ENCODE data around the gene WDR46. TPM values are rescaled to one million over a fixed set of nuclear protein-coding genes. Genes with fewer than 3 reads are reported as not detected.
A peak's percentile ranks its signal among the peaks of the same experiment; 100 is the strongest.

WDR46 gene
- total and polyA plus RNA-seq, 2 of the 13 experiments (the other 11 are each of a cell fraction or from before 2014, with no cell fraction given): 47.4 to 105 TPM

- TF ChIP-seq ZNF687 (CRISPR knock-in tag; IDR thresholded peaks at IDR 0.05) (peak; percentile 50), HDAC1 (CRISPR knock-in tag; IDR thresholded peaks at IDR 0.05) (0 out of 2 replicates have a peak, but pooled peaks have one; percentile 7), ZNF138 (CRISPR knock-in tag; IDR thresholded peaks at IDR 0.05; ENCODE audit: low read depth) (0 out of 2 replicates have a peak, but pooled peaks have one; percentile 14), CHD4 (IDR thresholded peaks at IDR 0.05; ENCODE audit: borderline replicate concordance, low read length) (no peak), REXO4 (CRISPR knock-in tag; IDR thresholded peaks at IDR 0.05; ENCODE audit: borderline replicate concordance) (0 out of 2 replicates have a peak, but pooled peaks have one; percentile 23), CTCF (CRISPR knock-in tag; IDR thresholded peaks at IDR 0.05) (peak; percentile 53; the same call in 1 of the 2 replicates), ZNF891 (CRISPR knock-in tag; IDR thresholded peaks at IDR 0.05) (peak; percentile 34; the same call in 1 of the 2 replicates), ZNF878 (CRISPR knock-in tag; IDR thresholded peaks at IDR 0.05) (0 out of 2 replicates have a peak, but pooled peaks have one; percentile 13), SP140L (CRISPR knock-in tag; IDR thresholded peaks at IDR 0.05; ENCODE audit: borderline replicate concordance) (peak; percentile 13; the same call in 1 of the 2 replicates), CCDC6 (CRISPR knock-in tag; IDR thresholded peaks at IDR 0.05) (0 out of 2 replicates have a peak, but pooled peaks have one; percentile 1), ZNF530 (CRISPR knock-in tag; IDR thresholded peaks at IDR 0.05; ENCODE audit: low read depth) (no peak), ZKSCAN8 (CRISPR knock-in tag; IDR thresholded peaks at IDR 0.05; ENCODE audit: borderline replicate concordance) (peak; percentile 6; the same call in 1 of the 2 replicates), ZNF564 (CRISPR knock-in tag; IDR thresholded peaks at IDR 0.05) (peak; percentile 2; the same call in 1 of the 2 replicates), RXRA (CRISPR knock-in tag; IDR thresholded peaks at IDR 0.05) (no peak), ZNF746 (CRISPR knock-in tag; IDR thresholded peaks at IDR 0.05) (0 out of 2 replicates have a peak, but pooled peaks have one; percentile 19), AGO2 (optimal IDR thresholded peaks at IDR 0.05; ENCODE audit: low read depth, low read length) (no peak), ZSCAN29 (CRISPR knock-in tag; conservative IDR thresholded peaks at IDR 0.05) (no peak), XBP1 (CRISPR knock-in tag; IDR thresholded peaks at IDR 0.05) (no peak), ZNF224 (CRISPR knock-in tag; IDR thresholded peaks at IDR 0.05) (0 out of 2 replicates have a peak, but pooled peaks have one; percentile 28), ZNF703 (CRISPR knock-in tag; IDR thresholded peaks at IDR 0.05; ENCODE audit: borderline replicate concordance) (peak; percentile 56; the same call in 1 of the 2 replicates), ZNF607 (CRISPR knock-in tag; IDR thresholded peaks at IDR 0.05; ENCODE audit: borderline replicate concordance) (no peak), CBX1 (IDR thresholded peaks at IDR 0.05; ENCODE audit: low read depth) (peak; percentile 1), TEF (CRISPR knock-in tag; IDR thresholded peaks at IDR 0.05) (no peak), ARNTL (CRISPR knock-in tag; IDR thresholded peaks at IDR 0.05) (peak; percentile 9; the same call in 1 of the 2 replicates), HIVEP1 (CRISPR knock-in tag; IDR thresholded peaks at IDR 0.05) (peak; percentile 9; the same call in 1 of the 2 replicates), ZNF20 (CRISPR knock-in tag; IDR thresholded peaks at IDR 0.05) (no peak)
Measured at GRCh38 chr6:33323623-33323948, 34.5 kb upstream of the WDR46 start (continued).
